ENCODE data around the gene PRKAR1B. TPM values are rescaled to one million over a fixed set of nuclear protein-coding genes. Genes with fewer than 3 reads are reported as not detected.

The PRKAR1B gene
- total RNA-seq, 4 donors from 2014 or later: 3.8 to 11.6 (median 6.3) TPM

DNA sequence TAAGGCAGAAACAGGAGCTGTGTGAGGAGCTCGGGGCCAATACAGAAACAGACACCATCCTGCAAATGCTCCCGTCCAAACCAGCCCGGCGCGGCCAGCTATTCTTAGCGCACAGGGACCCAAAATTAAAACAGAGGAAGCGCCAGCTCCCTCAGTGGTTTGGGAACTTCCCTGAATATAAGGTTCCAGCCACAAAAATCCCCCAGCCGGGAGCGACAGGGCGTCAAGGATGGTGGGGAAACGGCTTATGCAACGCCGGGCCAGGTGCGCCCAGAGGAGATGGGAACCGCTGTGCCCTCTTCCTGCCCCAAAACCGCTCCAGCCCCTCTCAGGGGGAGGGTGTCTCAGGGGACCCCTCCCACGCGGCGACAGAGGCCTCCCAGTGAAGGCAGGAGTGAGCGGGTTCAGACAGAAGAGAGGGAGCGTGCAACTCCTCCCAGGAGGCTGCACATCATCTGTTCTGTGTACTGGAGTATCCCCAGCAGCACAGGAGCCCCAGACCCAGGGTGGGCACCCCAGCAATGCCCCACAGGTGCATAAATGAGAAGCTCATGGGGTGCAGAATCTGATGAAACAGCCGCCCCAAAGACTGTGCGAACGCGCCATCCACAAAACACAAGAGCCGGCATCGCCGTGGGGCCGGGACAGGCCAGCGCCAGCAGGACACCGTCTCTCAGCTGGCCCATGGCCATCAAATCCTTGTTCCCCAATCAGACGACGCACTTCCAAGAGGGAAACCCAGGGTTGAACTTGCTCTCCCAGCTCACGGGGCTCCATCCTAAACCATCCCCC lies 133.6 kb downstream of the PRKAR1B start:
- TF ChIP-seq, protein P1, sequence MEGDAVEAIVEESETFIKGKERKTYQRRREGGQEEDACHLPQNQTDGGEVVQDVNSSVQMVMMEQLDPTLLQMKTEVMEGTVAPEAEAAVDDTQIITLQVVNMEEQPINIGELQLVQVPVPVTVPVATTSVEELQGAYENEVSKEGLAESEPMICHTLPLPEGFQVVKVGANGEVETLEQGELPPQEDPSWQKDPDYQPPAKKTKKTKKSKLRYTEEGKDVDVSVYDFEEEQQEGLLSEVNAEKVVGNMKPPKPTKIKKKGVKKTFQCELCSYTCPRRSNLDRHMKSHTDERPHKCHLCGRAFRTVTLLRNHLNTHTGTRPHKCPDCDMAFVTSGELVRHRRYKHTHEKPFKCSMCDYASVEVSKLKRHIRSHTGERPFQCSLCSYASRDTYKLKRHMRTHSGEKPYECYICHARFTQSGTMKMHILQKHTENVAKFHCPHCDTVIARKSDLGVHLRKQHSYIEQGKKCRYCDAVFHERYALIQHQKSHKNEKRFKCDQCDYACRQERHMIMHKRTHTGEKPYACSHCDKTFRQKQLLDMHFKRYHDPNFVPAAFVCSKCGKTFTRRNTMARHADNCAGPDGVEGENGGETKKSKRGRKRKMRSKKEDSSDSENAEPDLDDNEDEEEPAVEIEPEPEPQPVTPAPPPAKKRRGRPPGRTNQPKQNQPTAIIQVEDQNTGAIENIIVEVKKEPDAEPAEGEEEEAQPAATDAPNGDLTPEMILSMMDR (IDR thresholded peaks at IDR 0.05; ENCODE audit: low read depth): no peak

DNA sequence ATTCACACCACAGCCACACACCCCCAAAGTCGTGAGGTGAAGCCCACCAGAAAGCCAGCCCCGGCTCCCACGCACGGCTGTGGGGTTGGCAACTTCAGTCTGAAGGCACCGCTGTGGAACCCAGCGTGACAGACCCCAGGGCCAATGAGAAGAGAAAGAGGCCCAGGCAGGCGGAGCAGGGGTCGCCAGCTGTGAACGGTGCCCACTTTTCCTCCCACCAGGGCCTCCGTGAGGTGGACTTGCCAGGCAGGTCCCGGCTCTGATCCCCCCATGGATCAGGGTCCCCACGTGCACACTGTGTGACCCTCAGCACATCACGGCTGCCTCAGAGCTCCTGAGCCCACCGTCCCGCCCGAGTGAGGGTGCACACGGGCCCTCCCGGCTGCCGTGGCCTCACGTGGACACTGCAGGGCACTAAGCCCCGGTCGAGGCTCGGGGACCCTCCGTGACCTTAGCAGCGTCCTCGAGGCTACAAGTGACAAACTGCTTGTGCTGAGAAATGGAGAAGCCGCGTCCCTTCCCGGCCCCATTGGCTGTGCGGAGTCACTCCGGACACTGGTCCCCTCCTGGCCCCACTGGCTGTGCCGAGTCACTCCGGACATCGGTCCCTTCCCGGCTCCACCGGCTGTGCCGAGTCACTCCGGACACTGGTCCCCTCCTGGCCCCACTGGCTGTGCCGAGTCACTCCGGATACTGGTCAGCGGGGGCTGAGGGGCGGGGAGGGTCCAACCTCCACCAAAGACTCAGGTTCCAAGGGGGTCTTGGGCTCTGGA lies 135.0 kb downstream of the PRKAR1B start:
- TF ChIP-seq, protein P1 (IDR thresholded peaks at IDR 0.05; ENCODE audit: low read depth): no peak

DNA sequence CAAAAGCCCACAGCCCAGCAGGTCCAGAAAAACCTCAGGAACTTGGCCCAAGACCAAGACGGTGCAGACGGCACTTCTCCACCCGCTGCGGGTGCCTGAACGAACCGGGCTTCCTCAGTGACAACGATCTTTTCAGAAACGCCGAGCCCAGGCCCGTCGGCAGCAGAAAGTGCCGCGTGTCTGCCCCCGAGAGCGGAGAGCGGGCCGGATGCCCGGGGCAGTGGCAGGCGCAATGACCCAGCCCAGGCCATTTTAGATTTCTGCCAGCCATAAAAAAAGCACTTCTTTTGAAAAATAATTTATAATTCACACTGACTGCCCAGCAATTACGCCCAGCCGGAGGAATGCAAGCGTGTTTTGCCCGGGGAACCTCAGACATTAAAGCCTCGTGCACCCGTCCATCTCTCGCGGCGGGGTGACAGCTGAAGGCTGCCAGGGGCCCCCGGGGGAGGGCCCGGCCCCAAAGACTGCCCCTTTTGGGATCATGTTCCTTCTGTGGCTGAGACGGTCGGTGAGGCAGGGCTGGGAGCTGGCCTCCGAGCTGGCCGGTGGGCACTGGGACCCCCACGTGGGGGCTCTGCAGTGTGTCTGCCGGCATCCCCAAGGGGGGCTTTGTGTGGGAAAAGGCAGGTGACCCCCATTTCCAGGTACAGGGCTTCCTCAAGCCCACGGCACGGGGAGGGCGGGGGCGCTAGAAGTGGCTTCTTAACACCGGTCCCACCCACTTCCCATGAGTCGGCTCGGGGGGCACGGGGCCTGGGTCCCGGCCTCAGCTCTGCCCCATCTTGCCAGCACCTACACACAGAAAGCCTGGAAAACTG lies 136.1 kb downstream of the PRKAR1B start:
- TF ChIP-seq, protein P1 (IDR thresholded peaks at IDR 0.05; ENCODE audit: low read depth): no peak

DNA sequence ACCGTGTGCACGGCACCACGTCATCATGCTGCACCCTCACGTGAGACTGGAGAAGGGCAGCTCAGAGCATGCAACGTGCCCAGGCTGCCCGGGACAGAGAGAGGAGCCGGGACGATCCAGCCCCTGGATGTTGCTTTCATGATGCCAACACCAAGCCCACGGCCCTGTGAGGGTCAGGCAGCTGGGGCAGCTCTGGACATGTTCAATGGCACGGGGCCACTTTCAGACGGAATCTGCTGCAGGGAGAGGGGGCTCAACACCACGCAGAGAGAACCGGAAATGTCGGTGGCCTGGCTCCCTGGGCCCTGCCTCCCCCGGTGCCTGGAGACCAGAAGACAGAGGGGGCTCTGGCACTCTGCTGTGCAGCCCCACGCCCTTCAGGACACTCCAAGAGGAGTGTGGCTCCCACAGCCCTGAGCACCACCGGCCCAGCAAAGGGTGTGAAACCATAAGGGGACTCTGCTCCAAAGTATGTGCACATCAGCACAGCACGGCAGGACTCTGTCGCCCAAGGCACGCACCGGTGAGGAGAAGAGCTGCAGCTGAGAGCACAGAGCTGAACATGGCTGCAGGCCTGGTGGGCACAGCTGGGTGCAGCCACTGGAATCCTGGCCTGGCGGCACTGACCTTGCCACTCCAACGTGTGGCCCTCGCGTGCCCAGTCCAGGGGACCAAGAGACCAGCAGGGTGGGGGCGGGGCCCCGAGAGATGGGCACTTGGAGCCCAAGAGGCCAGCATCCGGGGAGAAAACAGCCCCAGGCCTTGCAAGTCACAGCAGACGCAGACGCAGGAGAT lies 137.1 kb downstream of the PRKAR1B start:
- TF ChIP-seq, protein P1 (IDR thresholded peaks at IDR 0.05; ENCODE audit: low read depth): no peak

DNA sequence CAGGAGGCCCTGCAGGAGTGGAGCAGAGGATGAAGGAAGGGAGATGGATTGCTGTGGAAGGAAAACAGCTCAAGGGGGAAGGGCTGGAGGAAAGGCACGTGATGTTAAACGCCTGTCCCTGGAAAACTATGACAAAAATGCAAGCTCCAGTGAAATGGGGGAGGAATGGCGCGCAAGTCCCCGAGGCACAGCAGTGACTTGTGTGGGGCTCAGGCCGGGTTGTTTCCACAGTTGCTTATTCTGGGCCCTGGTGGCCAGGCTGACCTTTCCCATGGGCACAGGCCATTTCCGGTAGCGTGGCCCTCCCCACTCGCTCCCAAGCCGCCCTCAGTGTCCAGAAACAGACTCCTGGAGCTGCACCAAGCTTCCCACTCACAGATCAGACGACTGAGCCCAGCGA lies 139.3 kb downstream of the PRKAR1B start:
- TF ChIP-seq, protein P1 (IDR thresholded peaks at IDR 0.05; ENCODE audit: low read depth): no peak

DNA sequence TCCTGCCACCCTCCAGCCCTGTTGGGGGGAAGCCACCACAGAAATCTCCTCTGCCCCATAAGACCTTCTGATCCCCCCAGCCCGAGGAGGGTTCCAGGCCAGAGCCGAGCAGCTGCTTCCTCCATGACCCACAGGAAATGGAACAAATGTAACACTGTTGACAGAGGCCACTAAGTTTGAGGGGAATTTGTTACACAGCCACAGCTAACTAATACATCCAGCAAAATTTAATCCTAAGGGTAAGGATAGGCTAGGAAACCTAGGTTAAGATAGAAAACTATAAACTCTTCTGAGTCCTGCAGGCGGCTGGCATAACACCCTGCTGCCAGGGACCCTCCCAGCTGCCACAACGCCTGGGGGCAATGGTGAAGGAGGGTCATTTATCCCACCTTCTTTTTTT lies 140.6 kb downstream of the PRKAR1B start:
- TF ChIP-seq, protein P1 (IDR thresholded peaks at IDR 0.05; ENCODE audit: low read depth): no peak

All from subcutaneous adipose tissue (tissue), 4 donors.